Measurements from ENCODE around the gene GJD3.

The GJD3 gene

DNA sequence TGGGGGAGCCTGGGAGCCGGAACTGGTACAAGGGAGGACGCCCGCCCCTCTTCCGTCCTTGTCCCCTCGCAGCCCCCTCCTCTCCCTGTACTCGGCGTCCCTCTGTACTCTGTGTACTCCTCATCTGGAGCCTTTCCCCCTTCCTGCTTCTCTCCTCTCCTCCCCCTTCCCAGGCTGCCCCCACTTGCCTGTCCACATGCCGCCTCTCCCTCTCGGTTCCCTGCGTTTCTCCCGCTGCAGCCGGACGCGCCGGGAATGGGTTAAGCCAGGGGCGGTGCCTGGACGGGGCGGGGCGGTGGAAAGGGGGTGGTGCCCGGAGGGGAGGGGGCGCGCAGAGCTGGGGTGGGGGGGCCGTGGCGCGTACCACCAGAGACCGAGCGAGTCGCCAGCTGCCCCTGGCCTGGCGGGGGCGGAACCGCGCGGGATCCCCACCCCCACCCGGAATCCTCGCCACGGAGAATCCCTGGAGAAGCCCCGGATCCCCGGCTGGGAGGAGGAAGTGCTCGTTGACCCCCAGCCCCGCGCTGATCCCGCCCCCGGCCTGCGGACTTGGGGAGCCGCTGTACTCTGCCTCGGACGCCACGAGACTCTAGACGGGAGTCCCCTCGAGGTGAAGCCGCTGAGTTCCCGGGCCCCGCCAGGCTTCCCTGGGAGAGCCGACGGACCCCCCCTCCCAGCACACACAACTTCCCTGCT lies 22.6 kb downstream of the GJD3 start:
- H3K36me3 ChIP-seq = no peaks in the 10 kb centered on the region
- peak overlapping the region; percentile 96 for H3K27ac ChIP-seq
- intact Hi-C loops (cut with DNase I; ENCODE audit: low total_unique reads) = no loop called here
- peak; percentile 79 to 89 for DNase-seq
- H3K4me3 ChIP-seq = peak overlapping the region; percentile 70 to 97
- no peaks in the 10 kb centered on the region for H3K9me3 ChIP-seq
- H3K27me3 ChIP-seq = no peaks in the 10 kb centered on the region
- TF ChIP-seq, protein P1, sequence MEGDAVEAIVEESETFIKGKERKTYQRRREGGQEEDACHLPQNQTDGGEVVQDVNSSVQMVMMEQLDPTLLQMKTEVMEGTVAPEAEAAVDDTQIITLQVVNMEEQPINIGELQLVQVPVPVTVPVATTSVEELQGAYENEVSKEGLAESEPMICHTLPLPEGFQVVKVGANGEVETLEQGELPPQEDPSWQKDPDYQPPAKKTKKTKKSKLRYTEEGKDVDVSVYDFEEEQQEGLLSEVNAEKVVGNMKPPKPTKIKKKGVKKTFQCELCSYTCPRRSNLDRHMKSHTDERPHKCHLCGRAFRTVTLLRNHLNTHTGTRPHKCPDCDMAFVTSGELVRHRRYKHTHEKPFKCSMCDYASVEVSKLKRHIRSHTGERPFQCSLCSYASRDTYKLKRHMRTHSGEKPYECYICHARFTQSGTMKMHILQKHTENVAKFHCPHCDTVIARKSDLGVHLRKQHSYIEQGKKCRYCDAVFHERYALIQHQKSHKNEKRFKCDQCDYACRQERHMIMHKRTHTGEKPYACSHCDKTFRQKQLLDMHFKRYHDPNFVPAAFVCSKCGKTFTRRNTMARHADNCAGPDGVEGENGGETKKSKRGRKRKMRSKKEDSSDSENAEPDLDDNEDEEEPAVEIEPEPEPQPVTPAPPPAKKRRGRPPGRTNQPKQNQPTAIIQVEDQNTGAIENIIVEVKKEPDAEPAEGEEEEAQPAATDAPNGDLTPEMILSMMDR (IDR thresholded peaks at IDR 0.05) = no peak
- H3K4me1 ChIP-seq = peaks cover 0 to 81% (median 63%) of the 10 kb centered on the region in 4 donors

DNA sequence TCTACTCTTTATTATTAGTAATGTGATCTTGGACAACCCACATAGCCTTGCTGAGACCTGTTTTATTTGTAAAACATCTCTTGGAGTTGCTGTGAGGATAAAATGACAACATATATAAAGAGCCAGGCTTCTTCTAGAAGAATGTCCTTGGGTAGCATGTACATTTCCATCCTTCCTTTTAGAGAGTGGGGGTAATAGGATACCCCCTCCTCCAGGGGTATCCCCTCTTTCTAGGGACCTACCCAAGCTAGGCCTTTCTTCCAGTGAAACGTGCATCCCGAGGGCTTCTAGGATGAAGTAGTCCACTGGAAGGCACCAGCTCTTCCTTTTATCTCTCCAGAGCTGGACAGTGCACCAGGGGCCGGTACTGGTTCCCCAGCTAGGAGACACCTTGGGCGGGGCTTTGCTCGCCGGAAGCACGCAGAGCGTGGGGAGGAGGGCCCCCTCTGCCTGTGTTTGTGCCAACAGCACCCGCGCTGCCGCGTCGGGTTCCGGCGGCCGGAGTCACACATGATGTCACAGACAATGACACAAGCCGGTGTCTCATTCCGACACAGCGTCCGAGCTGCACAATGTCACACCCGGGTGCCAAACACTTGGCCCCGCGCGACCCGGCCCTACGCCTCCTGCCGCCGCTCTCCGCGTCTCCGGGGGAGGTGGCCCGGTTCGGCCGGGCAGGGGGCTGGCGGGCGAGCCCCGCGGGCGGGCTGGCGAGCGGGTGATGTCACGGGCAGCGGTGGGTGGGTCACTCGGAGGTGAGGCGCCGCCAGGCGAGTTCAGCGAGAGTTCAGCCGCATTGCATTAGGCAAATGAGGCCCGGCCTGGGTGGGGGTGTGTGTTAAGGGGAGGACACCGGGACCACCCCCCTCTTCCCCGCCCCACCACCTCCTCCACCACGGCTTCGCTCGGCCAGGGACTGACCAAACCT lies 23.4 kb downstream of the GJD3 start:
- peak; percentile 94 to 98 for DNase-seq
- Histone ChIP-seq H3K4me3 (peak overlapping the region; percentile 70 to 97), H3K4me1 (peaks cover 0 to 76% (median 59%) of the 10 kb centered on the region in 4 donors), H3K27ac (peak overlapping the region; percentile 96), H3K27me3 (no peaks in the 10 kb centered on the region), H3K9me3 (no peaks in the 10 kb centered on the region), H3K36me3 (no peaks in the 10 kb centered on the region)
- TF ChIP-seq, protein P1 (IDR thresholded peaks at IDR 0.05) = peak; percentile 8 to 13
- intact Hi-C loops (cut with DNase I; ENCODE audit: low total_unique reads) = no loop called here

DNA sequence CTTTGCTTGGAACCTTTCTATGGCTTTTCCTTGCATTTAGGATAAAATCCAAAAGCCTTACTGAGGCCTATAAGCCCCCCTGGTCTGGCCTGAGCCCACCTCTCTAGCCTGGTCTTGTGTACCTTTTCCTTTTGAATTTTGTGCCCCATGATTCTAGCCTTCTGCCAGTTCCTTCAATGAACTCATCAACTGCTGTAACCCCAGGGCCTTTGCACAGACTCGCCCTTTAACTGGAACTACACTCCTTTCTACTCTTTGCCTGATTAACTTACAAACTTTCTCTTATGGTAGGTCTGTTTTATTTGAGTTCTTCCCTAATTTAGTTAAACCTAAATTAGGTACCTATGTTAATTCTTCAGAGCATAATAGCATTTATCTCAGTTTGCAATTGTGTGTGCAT lies 24.2 kb downstream of the GJD3 start:
- H3K27me3 ChIP-seq = no peaks in the 10 kb centered on the region
- intact Hi-C loops (cut with DNase I; ENCODE audit: low total_unique reads) = no loop called here
- H3K9me3 ChIP-seq = no peaks in the 10 kb centered on the region
- no peak for DNase-seq
- peak overlapping the region in 1 of 2 donors; percentile 96 for H3K27ac ChIP-seq
- H3K36me3 ChIP-seq = no peaks in the 10 kb centered on the region
- no peak overlapping the region for H3K4me3 ChIP-seq
- TF ChIP-seq, protein P1 (IDR thresholded peaks at IDR 0.05) = no peak
- peaks cover 0 to 76% (median 60%) of the 10 kb centered on the region in 4 donors for H3K4me1 ChIP-seq

DNA sequence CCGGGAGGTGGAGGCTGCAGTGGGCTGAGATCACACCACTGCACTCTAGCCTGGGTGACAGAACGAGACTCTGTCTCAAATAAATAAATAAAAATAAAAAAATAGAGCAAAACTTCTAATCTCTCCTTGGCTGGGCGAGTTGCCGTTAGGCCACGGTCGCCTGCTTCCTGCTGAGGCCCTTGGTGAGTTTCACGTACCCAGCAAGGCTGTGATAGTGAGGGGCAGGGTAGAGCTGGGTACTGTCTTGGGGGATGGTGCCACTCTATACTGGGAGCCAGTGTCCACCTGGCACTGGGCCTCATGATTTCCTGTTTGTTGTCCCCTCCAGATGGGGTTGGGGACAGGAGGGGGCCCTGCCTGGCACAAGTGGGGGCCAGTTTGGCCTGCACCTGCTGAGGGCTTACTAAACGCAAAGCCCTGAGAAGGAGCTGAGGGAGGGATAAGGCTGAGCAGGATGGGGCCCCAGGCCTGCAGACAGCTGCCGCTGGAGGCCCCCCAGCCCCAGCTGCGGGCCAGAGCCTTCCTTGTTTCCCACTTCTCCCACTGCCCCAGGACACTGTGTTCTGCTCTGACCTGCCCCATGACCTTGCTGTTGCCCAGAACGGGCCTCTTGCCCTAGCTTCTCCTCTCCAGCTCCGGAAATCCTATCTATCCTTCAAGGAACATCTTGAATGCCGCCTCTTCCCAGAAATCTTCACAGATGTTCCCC lies 25.4 kb downstream of the GJD3 start:
- DNase-seq = no peak
- intact Hi-C loops (cut with DNase I; ENCODE audit: low total_unique reads) = no loop called here
- no peak overlapping the region for H3K4me3 ChIP-seq
- H3K27me3 ChIP-seq = no peaks in the 10 kb centered on the region
- H3K27ac ChIP-seq = peak overlapping the region; percentile 29 to 96
- H3K4me1 ChIP-seq = peaks cover 0 to 76% (median 60%) of the 10 kb centered on the region in 4 donors
- TF ChIP-seq, protein P1 (IDR thresholded peaks at IDR 0.05) = no peak
- no peaks in the 10 kb centered on the region for H3K9me3 ChIP-seq
- no peaks in the 10 kb centered on the region for H3K36me3 ChIP-seq

DNA sequence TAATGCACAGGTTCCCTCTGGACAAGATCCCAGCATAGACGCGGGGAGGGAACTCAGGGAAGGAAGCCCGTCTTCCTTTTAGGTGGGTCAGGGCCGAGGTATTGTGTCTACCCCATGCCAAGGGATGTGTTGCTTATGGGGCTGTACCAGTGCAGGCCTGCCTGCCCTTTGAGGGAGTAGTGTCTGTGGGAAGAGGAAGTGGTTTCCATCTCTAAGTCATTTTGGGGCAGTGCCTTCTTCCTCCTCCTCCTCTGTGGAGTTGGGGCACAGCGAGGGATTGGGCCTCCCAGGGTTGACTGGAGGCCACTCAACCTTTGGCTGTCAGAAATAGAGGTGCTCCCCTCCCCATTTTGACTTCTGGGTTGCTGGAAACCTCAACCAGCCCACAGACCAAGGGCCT lies 26.5 kb downstream of the GJD3 start:
- Histone ChIP-seq H3K27ac (peak overlapping the region; percentile 12 to 21), H3K27me3 (no peaks in the 10 kb centered on the region), H3K4me1 (peaks cover under 1 to 76% (median 61%) of the 10 kb centered on the region in 4 donors), H3K9me3 (no peaks in the 10 kb centered on the region), H3K4me3 (no peak overlapping the region), H3K36me3 (no peaks in the 10 kb centered on the region)
- no peak for DNase-seq
- intact Hi-C loops (cut with DNase I; ENCODE audit: low total_unique reads) = no loop called here
- TF ChIP-seq, protein P1 (IDR thresholded peaks at IDR 0.05) = no peak
